Esophagus mucosa (tissue), 1 donor: Measurements from ENCODE around the gene CHST11. TPM values are rescaled to one million over a fixed set of nuclear protein-coding genes. Genes with fewer than 3 reads are reported as not detected.

Experiments used
- ATAC-seq: fragments of 200-7000 bp; cut with Tn5 transposase; one replicate; pipeline ENCODE4 v1.9.1; 2020
- total RNA-seq: library from RNA; stranded (reverse); gene quantifications from one replicate; pipeline ENCODE4 v1.2.4, GENCODE V29; 2023
- donor health status: DM: yes; HTN: yes; CAD: no.

CHST11 gene
- total RNA-seq, 1 donor from 2014 or later: 7.3 TPM

GRCh38 chr12:104484079-104484478, 27.3 kb downstream of the CHST11 start:
- no peak for ATAC-seq

- ATAC-seq: peak; percentile 26
Observed at GRCh38 chr12:104485651-104486362, 29.1 kb downstream of the CHST11 start.

GRCh38 chr12:104486363-104486750, 29.6 kb downstream of the CHST11 start:
- ATAC-seq: no peak

GRCh38 chr12:104486943-104487819, 30.4 kb downstream of the CHST11 start:
- ATAC-seq: no peak

- ATAC-seq: no peak
Observed at GRCh38 chr12:104488374-104488773, 31.6 kb downstream of the CHST11 start.

- no peak for ATAC-seq
Observed at GRCh38 chr12:104490186-104490585, 33.4 kb downstream of the CHST11 start.

GRCh38 chr12:104490850-104491249, 34.1 kb downstream of the CHST11 start:
- ATAC-seq: no peak

GRCh38 chr12:104493496-104493895, 36.7 kb downstream of the CHST11 start:
- ATAC-seq: no peak

GRCh38 chr12:104494137-104494792, 37.5 kb downstream of the CHST11 start:
- no peak for ATAC-seq

GRCh38 chr12:104494793-104495158, 38.0 kb downstream of the CHST11 start:
- no peak for ATAC-seq

- ATAC-seq: no peak
Observed at GRCh38 chr12:104495786-104496185, 39.0 kb downstream of the CHST11 start.

GRCh38 chr12:104496336-104496735, 39.6 kb downstream of the CHST11 start:
- no peak for ATAC-seq

- no peak for ATAC-seq
Observed at GRCh38 chr12:104498211-104498801, 41.6 kb downstream of the CHST11 start.

- ATAC-seq: no peak
Observed at GRCh38 chr12:104499668-104500332, 43.1 kb downstream of the CHST11 start.

- no peak for ATAC-seq
Observed at GRCh38 chr12:104501115-104501514, 44.4 kb downstream of the CHST11 start.

GRCh38 chr12:104501660-104502059, 44.9 kb downstream of the CHST11 start:
- ATAC-seq: no peak

- no peak for ATAC-seq
Observed at GRCh38 chr12:104502217-104502616, 45.5 kb downstream of the CHST11 start.

GRCh38 chr12:104502638-104503037, 45.9 kb downstream of the CHST11 start:
- ATAC-seq: no peak

GRCh38 chr12:104503191-104503590, 46.4 kb downstream of the CHST11 start:
- no peak for ATAC-seq

GRCh38 chr12:104504146-104504545, 47.4 kb downstream of the CHST11 start:
- no peak for ATAC-seq

- ATAC-seq: peak; percentile 26
Observed at GRCh38 chr12:104505095-104505818, 48.5 kb downstream of the CHST11 start.
